RWPE1 (cell line): ENCODE results near the gene APPL2.
"Not testable (repeated sequence)": the region's sequence is repeated elsewhere in the genome, so short reads cannot be mapped to it uniquely, and the experiment has no call there.

Experiments
- CTCF ChIA-PET: fragments of 350-600 bp; sonication (Branson Sonifier 250); formaldehyde crosslinking; extraction: SDS; loops from one replicate; lab custom pipeline; 2021; lab: Yijun Ruan, JAX
- POLR2A ChIA-PET: fragments of 400-600 bp; formaldehyde crosslinking; extraction: SDS; loops from one replicate; lab custom pipeline; 2020; ENCODE audit warnings: antibody characterized with exemption; ENCODE audit not compliant: low non-redundant PET; lab: Yijun Ruan, JAX
- DNase-seq: peaks from one replicate; pipeline ENCODE4 v3.0.0; 2012; ENCODE audit warnings: low spot score
- H3K27ac ChIP-seq: fragments of 450-650 bp; 2 replicates; pipeline ENCODE4 v1.5.1; 2017
- TF ChIP-seq, protein P1 (sequence below): fragments of 450-650 bp; conservative IDR thresholded peaks from 2 replicates; pipeline ENCODE4 v1.5.1; 2017; ENCODE audit warnings: low read depth, mild to moderate bottlenecking

The APPL2 gene

DNA sequence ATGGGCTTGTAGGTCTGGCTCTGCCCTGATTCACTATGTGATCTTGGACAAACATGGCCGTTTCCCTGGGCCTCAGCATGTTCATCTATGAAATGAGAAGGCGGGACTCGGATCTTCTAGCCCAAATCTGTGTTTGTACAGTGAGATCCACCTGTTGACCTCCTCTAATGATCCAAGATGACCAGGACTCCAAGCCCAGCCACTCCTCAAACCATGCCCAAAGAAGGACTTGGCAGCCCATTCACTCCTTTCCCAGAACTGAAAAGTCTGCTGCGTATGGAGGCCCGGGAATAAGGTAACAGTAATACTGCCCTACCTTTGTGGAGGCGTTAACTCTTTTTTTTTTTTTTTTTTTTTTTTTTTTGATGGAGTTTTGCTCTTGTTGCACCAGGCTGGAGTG, 39.9 kb downstream of the APPL2 start:
- ChIA-PET CTCF (no interaction called here), POLR2A (no interaction called here)
- TF ChIP-seq, protein P1, sequence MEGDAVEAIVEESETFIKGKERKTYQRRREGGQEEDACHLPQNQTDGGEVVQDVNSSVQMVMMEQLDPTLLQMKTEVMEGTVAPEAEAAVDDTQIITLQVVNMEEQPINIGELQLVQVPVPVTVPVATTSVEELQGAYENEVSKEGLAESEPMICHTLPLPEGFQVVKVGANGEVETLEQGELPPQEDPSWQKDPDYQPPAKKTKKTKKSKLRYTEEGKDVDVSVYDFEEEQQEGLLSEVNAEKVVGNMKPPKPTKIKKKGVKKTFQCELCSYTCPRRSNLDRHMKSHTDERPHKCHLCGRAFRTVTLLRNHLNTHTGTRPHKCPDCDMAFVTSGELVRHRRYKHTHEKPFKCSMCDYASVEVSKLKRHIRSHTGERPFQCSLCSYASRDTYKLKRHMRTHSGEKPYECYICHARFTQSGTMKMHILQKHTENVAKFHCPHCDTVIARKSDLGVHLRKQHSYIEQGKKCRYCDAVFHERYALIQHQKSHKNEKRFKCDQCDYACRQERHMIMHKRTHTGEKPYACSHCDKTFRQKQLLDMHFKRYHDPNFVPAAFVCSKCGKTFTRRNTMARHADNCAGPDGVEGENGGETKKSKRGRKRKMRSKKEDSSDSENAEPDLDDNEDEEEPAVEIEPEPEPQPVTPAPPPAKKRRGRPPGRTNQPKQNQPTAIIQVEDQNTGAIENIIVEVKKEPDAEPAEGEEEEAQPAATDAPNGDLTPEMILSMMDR: no peak
- no peak overlapping the region for H3K27ac ChIP-seq
- DNase-seq: no peak

DNA sequence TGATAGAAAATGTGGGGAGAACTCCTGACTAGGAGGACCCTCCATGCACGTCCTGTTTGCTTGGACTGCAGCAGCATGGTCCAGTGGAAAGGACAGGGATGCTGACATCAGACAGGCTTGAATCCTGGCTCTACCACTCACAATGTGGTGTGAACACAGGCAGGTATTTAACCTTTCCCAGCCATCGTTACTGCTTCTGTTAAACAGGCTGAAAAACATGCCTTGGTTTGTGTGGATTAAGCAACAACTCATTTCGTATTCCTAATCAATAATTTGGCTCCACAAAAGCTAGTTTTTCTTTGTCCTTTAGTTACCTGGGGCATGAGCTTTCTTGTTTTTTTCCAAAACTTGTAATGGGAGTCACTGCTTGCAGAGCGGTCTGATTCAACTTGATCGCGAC, 41.0 kb downstream of the APPL2 start:
- H3K27ac ChIP-seq: no peak overlapping the region
- POLR2A ChIA-PET: no interaction called here
- DNase-seq: no peak
- TF ChIP-seq, protein P1: no peak
- CTCF ChIA-PET: no interaction called here

DNA sequence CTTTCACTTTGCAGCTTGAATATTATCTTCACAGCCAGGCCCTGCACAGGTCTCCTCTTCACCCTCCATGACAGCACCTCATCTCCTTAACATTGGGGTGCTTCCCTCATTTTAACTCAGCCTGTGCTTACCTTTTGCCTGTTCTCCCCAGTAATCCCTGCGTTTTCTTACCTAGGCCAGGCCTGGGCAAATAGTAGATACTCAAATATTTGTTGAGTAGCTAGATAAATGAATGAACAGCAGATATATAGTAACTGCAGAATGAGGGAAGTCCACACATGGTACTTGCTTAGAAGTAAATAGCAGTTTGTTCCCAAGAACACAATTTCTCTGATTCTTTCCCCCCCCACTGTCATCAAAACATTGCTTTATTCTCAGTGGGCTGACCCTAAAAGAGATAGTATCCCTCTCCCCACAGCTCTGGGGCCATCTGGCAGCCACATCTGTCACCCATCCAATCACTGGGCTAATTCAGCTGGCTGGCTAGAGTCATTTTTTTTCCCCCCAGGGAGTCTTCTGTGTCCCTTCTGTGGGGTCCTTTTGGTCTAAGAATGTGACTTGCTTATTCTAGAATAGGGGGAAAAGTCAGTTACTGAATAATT, 43.2 kb downstream of the APPL2 start:
- DNase-seq: no peak
- TF ChIP-seq, protein P1: no peak
- ChIA-PET POLR2A (no interaction called here), CTCF (interaction anchor here (0.9 to 1.2 kb wide), 2 partner anchors 9 to 175 kb away, joined by 3 read pairs; no protein-coding TSS in a partner anchor)
- no peak overlapping the region for H3K27ac ChIP-seq

DNA sequence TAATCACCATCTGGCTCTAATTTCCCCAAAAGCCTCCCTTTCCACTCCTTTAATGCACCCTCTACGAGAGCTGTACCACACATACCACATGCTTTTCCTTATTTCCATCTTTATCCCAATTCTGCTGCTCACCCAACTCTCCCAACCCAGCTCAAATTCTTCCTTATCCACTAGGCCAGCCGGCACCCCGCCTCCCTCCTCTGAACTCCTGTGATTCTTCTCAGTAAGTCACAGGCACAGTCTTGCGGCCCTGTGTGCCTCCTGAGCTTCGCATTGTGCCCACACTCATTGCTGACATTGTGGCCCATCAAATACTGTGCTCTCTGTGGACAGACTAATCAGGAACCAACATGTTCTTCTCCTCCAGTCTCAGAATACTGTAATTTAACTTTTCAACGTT, 45.4 kb downstream of the APPL2 start:
- ChIA-PET CTCF (interaction anchor here (0.7 to 1.3 kb wide), 2 partner anchors 8 to 37 kb away, joined by 3 read pairs; no protein-coding TSS in a partner anchor), POLR2A (no interaction called here)
- no peak for DNase-seq
- TF ChIP-seq, protein P1: no peak
- no peak overlapping the region for H3K27ac ChIP-seq

DNA sequence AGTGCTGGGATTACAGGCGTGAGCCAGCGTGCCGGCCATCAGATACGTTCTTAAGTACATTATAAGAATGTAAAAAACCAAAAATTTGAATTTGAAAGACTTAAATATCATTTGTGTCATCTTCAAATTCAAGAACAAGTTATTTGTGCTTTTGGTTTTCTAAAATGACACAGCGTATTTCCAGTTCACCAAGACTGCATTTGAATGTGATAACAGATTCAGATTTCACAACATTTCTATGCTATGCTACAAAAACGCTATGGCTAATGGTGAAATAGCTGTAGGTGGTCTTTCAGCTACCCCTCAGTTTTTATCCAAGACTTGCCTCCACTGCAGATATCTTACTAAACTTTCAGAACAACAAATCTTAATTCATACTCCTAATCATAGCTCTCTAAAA, 46.7 kb downstream of the APPL2 start:
- POLR2A ChIA-PET: no interaction called here
- CTCF ChIA-PET: no interaction called here
- no peak overlapping the region for H3K27ac ChIP-seq
- TF ChIP-seq, protein P1: no peak
- no peak for DNase-seq

DNA sequence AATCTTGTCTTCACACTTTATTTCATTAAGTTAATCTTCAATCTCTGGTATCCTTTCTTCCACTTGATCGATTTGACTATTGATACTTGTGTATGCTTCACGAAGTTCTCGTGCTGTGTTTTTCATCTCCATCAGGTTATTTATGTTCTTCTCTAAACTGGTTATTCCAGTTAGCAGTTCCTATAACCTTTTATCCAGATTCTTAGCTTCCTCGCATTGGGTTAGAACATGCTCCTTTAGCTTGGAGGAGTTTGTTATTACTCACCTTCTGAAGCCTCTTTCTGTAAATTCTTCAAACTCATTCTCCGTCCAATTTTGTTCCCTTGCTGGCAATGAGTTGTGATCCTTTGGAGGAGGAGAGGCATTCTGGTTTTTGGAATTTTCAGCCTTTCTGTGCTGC, 52.0 kb downstream of the APPL2 start:
- CTCF ChIA-PET: interaction anchor here (0.9 kb wide), 1 partner anchor 9 kb away, joined by 3 read pairs; no protein-coding TSS in a partner anchor
- DNase-seq, H3K27ac ChIP-seq, POLR2A ChIA-PET: not testable (repeated sequence)

DNA sequence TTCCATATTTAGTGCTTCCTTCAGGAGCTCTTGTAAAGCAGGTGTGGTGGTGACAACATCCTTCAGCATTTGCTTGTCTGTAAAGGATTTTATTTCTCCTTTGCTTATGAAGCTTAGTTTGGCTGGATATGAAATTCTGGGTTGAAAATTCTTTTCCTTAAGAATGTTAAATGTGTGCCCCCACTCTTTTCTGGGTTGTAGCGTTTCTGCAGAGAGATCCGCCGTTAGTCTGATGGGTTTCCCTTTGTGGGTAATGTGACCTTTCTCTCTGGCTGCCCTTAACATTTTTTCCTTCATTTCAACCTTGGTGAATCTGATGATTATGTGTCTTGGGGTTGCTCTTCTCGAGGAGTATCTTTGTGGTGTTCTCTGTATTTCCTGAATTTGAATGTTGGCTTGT, 52.6 kb downstream of the APPL2 start:
- CTCF ChIA-PET: interaction anchor here (0.6 to 0.9 kb wide), 2 partner anchors 9 to 1299 kb away, joined by 3 read pairs; no protein-coding TSS in a partner anchor
- DNase-seq, H3K27ac ChIP-seq, POLR2A ChIA-PET: not testable (repeated sequence)

DNA sequence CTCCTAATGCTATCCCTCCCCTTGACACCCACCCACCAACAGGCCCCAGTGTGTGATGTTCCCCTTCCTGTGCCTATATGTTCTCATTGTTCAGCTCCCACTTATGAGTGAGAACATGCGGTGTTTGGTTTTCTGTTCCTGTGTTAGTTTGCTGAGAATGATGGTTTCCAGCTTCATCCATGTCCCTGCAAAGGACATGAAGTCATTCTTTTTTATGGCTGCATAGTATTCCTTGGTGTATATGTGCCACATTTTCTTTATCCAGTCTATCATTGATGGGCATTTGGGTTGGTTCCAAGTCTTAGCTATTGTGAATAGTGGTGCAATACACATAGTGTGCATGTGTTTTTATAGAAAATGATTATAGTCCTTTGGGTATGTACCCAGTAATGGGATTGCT, 56.9 kb downstream of the APPL2 start:
- CTCF ChIA-PET, POLR2A ChIA-PET, H3K27ac ChIP-seq, DNase-seq: not testable (repeated sequence)
